HG03196 (cell line): ENCODE data around the gene RNLS.

Experiments
- ATAC-seq: cut with Tn5 transposase; IDR thresholded peaks from one replicate; pipeline ENCODE4 v1.9.1; 2021; ENCODE audit not compliant: unreplicated experiment

Gene RNLS

GRCh38 chr10:88482220-88482619 is 100.9 kb downstream of the RNLS start:
- no peak for ATAC-seq

- no peak for ATAC-seq
Observed at GRCh38 chr10:88478256-88478655, 104.9 kb downstream of the RNLS start.

GRCh38 chr10:88477343-88478085 is 105.6 kb downstream of the RNLS start:
- no peak for ATAC-seq

GRCh38 chr10:88474884-88475844 is 108.0 kb downstream of the RNLS start:
- no peak for ATAC-seq

- ATAC-seq = no peak
Observed at GRCh38 chr10:88473989-88474883, 108.9 kb downstream of the RNLS start.

- no peak for ATAC-seq
Observed at GRCh38 chr10:88472540-88472939, 110.6 kb downstream of the RNLS start.

- ATAC-seq = no peak
Observed at GRCh38 chr10:88471899-88472298, 111.2 kb downstream of the RNLS start.

GRCh38 chr10:88467835-88468485 is 115.2 kb downstream of the RNLS start:
- no peak for ATAC-seq

- ATAC-seq = no peak
Observed at GRCh38 chr10:88466786-88467185, 116.3 kb downstream of the RNLS start.

- ATAC-seq = no peak
Observed at GRCh38 chr10:88465765-88466164, 117.4 kb downstream of the RNLS start.

GRCh38 chr10:88463811-88464210 is 119.3 kb downstream of the RNLS start:
- ATAC-seq = no peak

- no peak for ATAC-seq
Observed at GRCh38 chr10:88461426-88461825, 121.7 kb downstream of the RNLS start.

GRCh38 chr10:88459530-88459929 is 123.6 kb downstream of the RNLS start:
- ATAC-seq = no peak

GRCh38 chr10:88458209-88458608 is 124.9 kb downstream of the RNLS start:
- no peak for ATAC-seq

GRCh38 chr10:88457660-88458059 is 125.5 kb downstream of the RNLS start:
- ATAC-seq = no peak

- ATAC-seq = no peak
Observed at GRCh38 chr10:88456730-88457129, 126.4 kb downstream of the RNLS start.

- no peak for ATAC-seq
Observed at GRCh38 chr10:88455831-88456230, 127.3 kb downstream of the RNLS start.

- no peak for ATAC-seq
Observed at GRCh38 chr10:88450201-88450600, 132.9 kb downstream of the RNLS start.

- ATAC-seq = no peak
Observed at GRCh38 chr10:88442716-88443115, 140.4 kb downstream of the RNLS start.

GRCh38 chr10:88440541-88440940 is 142.6 kb downstream of the RNLS start:
- ATAC-seq = no peak

GRCh38 chr10:88439932-88440331 is 143.2 kb downstream of the RNLS start:
- ATAC-seq = no peak
